ENCODE data around the gene KIFC1.

DNA sequence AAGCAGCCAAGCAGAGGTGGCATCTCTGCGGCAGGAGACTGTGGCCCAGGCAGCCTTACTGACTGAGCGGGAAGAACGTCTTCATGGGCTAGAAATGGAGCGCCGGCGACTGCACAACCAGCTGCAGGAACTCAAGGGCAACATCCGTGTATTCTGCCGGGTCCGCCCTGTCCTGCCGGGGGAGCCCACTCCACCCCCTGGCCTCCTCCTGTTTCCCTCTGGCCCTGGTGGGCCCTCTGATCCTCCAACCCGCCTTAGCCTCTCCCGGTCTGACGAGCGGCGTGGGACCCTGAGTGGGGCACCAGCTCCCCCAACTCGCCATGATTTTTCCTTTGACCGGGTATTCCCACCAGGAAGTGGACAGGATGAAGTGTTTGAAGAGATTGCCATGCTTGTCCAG, 13.3 kb downstream of the KIFC1 start:
- no peak for TF ChIP-seq EZH2 (IDR thresholded peaks at IDR 0.05; ENCODE audit: borderline replicate concordance, low read depth, low read length, poor library complexity, severe bottlenecking)
- TF ChIP-seq, protein P1, sequence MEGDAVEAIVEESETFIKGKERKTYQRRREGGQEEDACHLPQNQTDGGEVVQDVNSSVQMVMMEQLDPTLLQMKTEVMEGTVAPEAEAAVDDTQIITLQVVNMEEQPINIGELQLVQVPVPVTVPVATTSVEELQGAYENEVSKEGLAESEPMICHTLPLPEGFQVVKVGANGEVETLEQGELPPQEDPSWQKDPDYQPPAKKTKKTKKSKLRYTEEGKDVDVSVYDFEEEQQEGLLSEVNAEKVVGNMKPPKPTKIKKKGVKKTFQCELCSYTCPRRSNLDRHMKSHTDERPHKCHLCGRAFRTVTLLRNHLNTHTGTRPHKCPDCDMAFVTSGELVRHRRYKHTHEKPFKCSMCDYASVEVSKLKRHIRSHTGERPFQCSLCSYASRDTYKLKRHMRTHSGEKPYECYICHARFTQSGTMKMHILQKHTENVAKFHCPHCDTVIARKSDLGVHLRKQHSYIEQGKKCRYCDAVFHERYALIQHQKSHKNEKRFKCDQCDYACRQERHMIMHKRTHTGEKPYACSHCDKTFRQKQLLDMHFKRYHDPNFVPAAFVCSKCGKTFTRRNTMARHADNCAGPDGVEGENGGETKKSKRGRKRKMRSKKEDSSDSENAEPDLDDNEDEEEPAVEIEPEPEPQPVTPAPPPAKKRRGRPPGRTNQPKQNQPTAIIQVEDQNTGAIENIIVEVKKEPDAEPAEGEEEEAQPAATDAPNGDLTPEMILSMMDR (conservative IDR thresholded peaks at IDR 0.05; ENCODE audit: low read depth, low read length) = no peak
